H9 (cell line): Measurements from ENCODE around the gene ADAT2. TPM values are rescaled to one million over a fixed set of nuclear protein-coding genes. Genes with fewer than 3 reads are reported as not detected.

Experiments used
- DNase-seq: peaks from one replicate; pipeline ENCODE4 v3.0.0-alpha.2; 2017
- H2AFZ ChIP-seq: one replicate; pipeline ENCODE4 v1.6.1; 2013; ENCODE audit warnings: mild to moderate bottlenecking, low read length, control low read depth, moderate library complexity
- H2AK5ac ChIP-seq: 2 replicates; pipeline ENCODE4 v1.6.1; 2013; ENCODE audit warnings: low read length, control low read depth, mixed read lengths; ENCODE audit not compliant: insufficient read length
- H2BK120ac ChIP-seq: one replicate; pipeline ENCODE4 v1.6.1; 2013; ENCODE audit warnings: low read depth, mild to moderate bottlenecking, low read length, control low read depth, inconsistent platforms; ENCODE audit not compliant: poor library complexity, severe bottlenecking
- H2BK12ac ChIP-seq: 2 replicates; pipeline ENCODE4 v1.6.1; 2013; ENCODE audit warnings: low read length, control low read depth, mixed read lengths, low read depth; ENCODE audit not compliant: insufficient read length
- H2BK15ac ChIP-seq: 2 replicates; pipeline ENCODE4 v1.6.1; 2013; ENCODE audit warnings: low read depth, low read length, control low read depth
- H2BK20ac ChIP-seq: one replicate; pipeline ENCODE4 v1.6.1; 2013; ENCODE audit warnings: low read depth, mild to moderate bottlenecking, low read length, control low read depth, inconsistent platforms; ENCODE audit not compliant: poor library complexity, severe bottlenecking
- H2BK5ac ChIP-seq: 2 replicates; pipeline ENCODE4 v1.6.1; 2013; ENCODE audit warnings: low read length, control low read depth, mixed read lengths; ENCODE audit not compliant: insufficient read length
- H3K14ac ChIP-seq: 2 replicates; pipeline ENCODE4 v1.6.1; 2013; ENCODE audit warnings: low read length, control low read depth; ENCODE audit not compliant: insufficient read depth
- H3K18ac ChIP-seq: 2 replicates; pipeline ENCODE4 v1.6.1; 2013; ENCODE audit warnings: low read depth, mild to moderate bottlenecking, mixed read lengths, low read length, control low read depth; ENCODE audit not compliant: insufficient read length
- H3K23ac ChIP-seq: 2 replicates; pipeline ENCODE4 v1.6.1; 2013; ENCODE audit warnings: low read length, control low read depth, mixed read lengths, low read depth; ENCODE audit not compliant: insufficient read length
- H3K23me2 ChIP-seq: 2 replicates; pipeline ENCODE4 v1.6.1; 2013; ENCODE audit warnings: low read depth, mild to moderate bottlenecking, mixed read lengths, low read length, control low read depth; ENCODE audit not compliant: insufficient read length, poor library complexity, severe bottlenecking
- H3K27ac ChIP-seq: 2 replicates; pipeline ENCODE4 v1.5.1; 2013; ENCODE audit warnings: low read length, control low read depth, mixed read lengths, low read depth; ENCODE audit not compliant: insufficient read length
- H3K27me3 ChIP-seq: 2 replicates; pipeline ENCODE4 v1.6.1; 2013; ENCODE audit warnings: low read length, control low read depth, inconsistent platforms; ENCODE audit not compliant: insufficient read depth
- H3K4ac ChIP-seq: 2 replicates; pipeline ENCODE4 v1.6.1; 2013; ENCODE audit warnings: low read depth, mild to moderate bottlenecking, control low read depth, inconsistent platforms, low read length, moderate library complexity
- H3K4me1 ChIP-seq: 2 replicates; pipeline ENCODE4 v1.6.1; 2013; ENCODE audit warnings: low read length, control low read depth, inconsistent platforms; ENCODE audit not compliant: insufficient read depth
- H3K4me2 ChIP-seq: 2 replicates; pipeline ENCODE4 v1.6.1; 2013; ENCODE audit warnings: low read length, control low read depth, mixed read lengths; ENCODE audit not compliant: insufficient read length, insufficient read depth
- H3K56ac ChIP-seq: 2 replicates; pipeline ENCODE4 v1.6.1; 2013; ENCODE audit warnings: low read depth, mild to moderate bottlenecking, mixed read lengths, low read length, control low read depth; ENCODE audit not compliant: insufficient read length
- H3K79me1 ChIP-seq: 2 replicates; pipeline ENCODE4 v1.6.1; 2013; ENCODE audit warnings: low read depth, mild to moderate bottlenecking, moderate library complexity, low read length, control low read depth, inconsistent platforms; ENCODE audit not compliant: insufficient read depth, poor library complexity, severe bottlenecking
- H3K79me2 ChIP-seq: 2 replicates; pipeline ENCODE4 v1.6.1; 2013; ENCODE audit warnings: low read length, control low read depth, inconsistent platforms; ENCODE audit not compliant: insufficient read depth
- H3K9ac ChIP-seq: 2 replicates; pipeline ENCODE4 v1.6.1; 2013; ENCODE audit warnings: low read length, control low read depth, mixed read lengths; ENCODE audit not compliant: insufficient read length; ENCODE audit errors: extremely low read depth
- H3K9me3 ChIP-seq: one replicate; pipeline ENCODE4 v1.6.1; 2013; ENCODE audit warnings: low read depth, low read length, inconsistent platforms; ENCODE audit not compliant: control insufficient read depth
- H3T11ph ChIP-seq: one replicate; pipeline ENCODE4 v1.6.1; 2013; ENCODE audit warnings: mild to moderate bottlenecking, low read length, control low read depth, inconsistent platforms
- H4K20me1 ChIP-seq: one replicate; pipeline ENCODE4 v1.6.1; 2013; ENCODE audit not compliant: control insufficient read depth, insufficient read length, insufficient read depth
- H4K5ac ChIP-seq: 2 replicates; pipeline ENCODE4 v1.6.1; 2013; ENCODE audit warnings: low read depth, mild to moderate bottlenecking, mixed read lengths, low read length, control low read depth; ENCODE audit not compliant: insufficient read length
- H4K8ac ChIP-seq: replicated peaks from 2 replicates; pipeline ENCODE4 v1.6.1; 2013; ENCODE audit warnings: low read length, control low read depth, mixed read lengths, low read depth; ENCODE audit not compliant: insufficient read length
- H4K91ac ChIP-seq: 2 replicates; pipeline ENCODE4 v1.6.1; 2013; ENCODE audit warnings: low read depth, mild to moderate bottlenecking, moderate library complexity, mixed read lengths, low read length, control low read depth; ENCODE audit not compliant: insufficient read length
- H3K27ac Mint-ChIP-seq, 3 experiments: 2 replicates in 2 of 3; 3 replicates in 1 of 3; pipeline ENCODE4 v1.8.0; 2020 to 2021; ENCODE audit warnings: mixed read lengths in 3 of 3, mild to moderate bottlenecking in 1 of 3, moderate library complexity in 1 of 3
- H3K27me3 Mint-ChIP-seq: 2 replicates; pipeline ENCODE4 v1.8.0; 2021; ENCODE audit warnings: low read depth, mild to moderate bottlenecking, moderate library complexity, mixed read lengths
- H3K36me3 Mint-ChIP-seq, 3 experiments: 2 replicates in 2 of 3; 3 replicates in 1 of 3; pipeline ENCODE4 v1.8.0; 2020 to 2021; ENCODE audit warnings: low read depth in 3 of 3, mixed read lengths in 3 of 3; ENCODE audit not compliant: insufficient read depth in 1 of 3
- H3K4me1 Mint-ChIP-seq, 2 experiments: 2 replicates each; pipeline ENCODE4 v1.8.0; 2020; ENCODE audit warnings: mixed read lengths in 2 of 2
- H3K4me3 Mint-ChIP-seq, 2 experiments: 2 replicates in 1 of 2; 3 replicates in 1 of 2; pipeline ENCODE4 v1.8.0; 2020 to 2021; ENCODE audit warnings: mild to moderate bottlenecking in 2 of 2, mixed read lengths in 2 of 2, moderate library complexity in 1 of 2
- H3K9me3 Mint-ChIP-seq, 2 experiments: 2 replicates in 1 of 2; 3 replicates in 1 of 2; pipeline ENCODE4 v1.8.0; 2020; ENCODE audit warnings: mild to moderate bottlenecking in 2 of 2, mixed read lengths in 2 of 2, moderate library complexity in 1 of 2
- CTCF ChIP-seq: fragments of 200-600 bp; sonication (generic); conservative IDR thresholded peaks from 3 replicates; pipeline ENCODE4 v1.8.0; 2021; ENCODE audit warnings: antibody characterized with exemption, mild to moderate bottlenecking
- WGBS: extraction: QIAGEN DNeasy Blood & Tissue Kit; methylation state at CpG from one replicate; pipeline ENCODE4 v1.1.7; 2013; ENCODE audit warnings: missing lambda C conversion rate, low lambda C conversion rate, mixed read lengths; ENCODE audit not compliant: insufficient read length; ENCODE audit errors: extremely low coverage; 5-methylcytosine and 5-hydroxymethylcytosine counted together
- total RNA-seq: library from RNA; stranded (reverse); gene quantifications from 2 replicates; pipeline ENCODE4 v1.2.1, GENCODE V29; 2021

Gene ADAT2
- total RNA-seq, 1 experiment from 2014 or later: 11.3 TPM

- Histone ChIP-seq H3K4ac (no peak overlapping the region), H2BK5ac (no peak overlapping the region), H3T11ph (no peak overlapping the region), H2BK15ac (no peak overlapping the region), H3K4me2 (no peak overlapping the region), H2BK120ac (no peak overlapping the region), H3K27me3 (no peaks in the 10 kb centered on the region), H3K79me2 (no peaks in the 10 kb centered on the region), H3K4me1 (no peaks in the 10 kb centered on the region), H3K79me1 (no peaks in the 10 kb centered on the region), H2AFZ (no peak overlapping the region), H4K20me1 (no peaks in the 10 kb centered on the region), H3K18ac (no peak overlapping the region), H4K8ac (no peak overlapping the region), H3K27ac (no peak overlapping the region), H3K14ac (no peak overlapping the region), H4K91ac (no peak overlapping the region), H2AK5ac (no peak overlapping the region), H2BK12ac (no peak overlapping the region), H2BK20ac (no peak overlapping the region), H4K5ac (no peak overlapping the region), H3K9ac (no peak overlapping the region), H3K23me2 (no peaks in the 10 kb centered on the region), H3K9me3 (no peaks in the 10 kb centered on the region), H3K56ac (no peak overlapping the region), H3K23ac (no peak overlapping the region)
- Mint-ChIP-seq H3K36me3 (peaks cover 4 to 27% (median 7%) of the 10 kb centered on the region in 3 experiments; a peak in 6 of 7 replicates), H3K4me1 (no peaks in the 10 kb centered on the region), H3K9me3 (no peaks in the 10 kb centered on the region), H3K27me3 (no peaks in the 10 kb centered on the region), H3K27ac (no peak overlapping the region), H3K4me3 (no peak overlapping the region)
- TF ChIP-seq CTCF: no peak
- no CpG with 5 or more reads among the region's 1 CpG for WGBS
- no peak for DNase-seq
Measured at GRCh38 chr6:143431226-143431625, 19.3 kb downstream of the ADAT2 start.
